ENCODE measurements around the gene KRT13.

The KRT13 gene

DNA sequence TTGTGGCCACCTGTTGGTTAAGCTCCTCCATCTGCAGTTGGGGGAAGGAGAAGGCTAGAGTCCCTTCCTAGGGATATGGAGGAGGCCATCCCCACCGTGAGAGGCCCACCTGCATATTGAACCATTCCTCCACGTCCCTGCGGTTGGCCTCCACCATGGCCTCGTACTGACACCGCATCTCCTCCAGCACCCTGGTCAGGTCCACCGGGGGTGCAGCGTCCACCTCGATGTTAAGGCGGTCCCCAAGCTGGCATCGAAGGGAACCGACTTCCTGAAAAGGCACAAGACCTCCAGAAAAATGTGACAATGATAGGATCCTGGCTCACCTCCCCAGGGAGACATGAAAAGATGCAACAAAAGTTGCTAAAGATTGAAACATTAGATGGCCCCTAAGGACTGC, 41.2 kb downstream of the KRT13 start:
- TF ChIP-seq, protein P1, sequence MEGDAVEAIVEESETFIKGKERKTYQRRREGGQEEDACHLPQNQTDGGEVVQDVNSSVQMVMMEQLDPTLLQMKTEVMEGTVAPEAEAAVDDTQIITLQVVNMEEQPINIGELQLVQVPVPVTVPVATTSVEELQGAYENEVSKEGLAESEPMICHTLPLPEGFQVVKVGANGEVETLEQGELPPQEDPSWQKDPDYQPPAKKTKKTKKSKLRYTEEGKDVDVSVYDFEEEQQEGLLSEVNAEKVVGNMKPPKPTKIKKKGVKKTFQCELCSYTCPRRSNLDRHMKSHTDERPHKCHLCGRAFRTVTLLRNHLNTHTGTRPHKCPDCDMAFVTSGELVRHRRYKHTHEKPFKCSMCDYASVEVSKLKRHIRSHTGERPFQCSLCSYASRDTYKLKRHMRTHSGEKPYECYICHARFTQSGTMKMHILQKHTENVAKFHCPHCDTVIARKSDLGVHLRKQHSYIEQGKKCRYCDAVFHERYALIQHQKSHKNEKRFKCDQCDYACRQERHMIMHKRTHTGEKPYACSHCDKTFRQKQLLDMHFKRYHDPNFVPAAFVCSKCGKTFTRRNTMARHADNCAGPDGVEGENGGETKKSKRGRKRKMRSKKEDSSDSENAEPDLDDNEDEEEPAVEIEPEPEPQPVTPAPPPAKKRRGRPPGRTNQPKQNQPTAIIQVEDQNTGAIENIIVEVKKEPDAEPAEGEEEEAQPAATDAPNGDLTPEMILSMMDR (conservative IDR thresholded peaks at IDR 0.05; ENCODE audit: low read depth, low read length): no peak
- no peaks in the 10 kb centered on the region for H4K20me1 ChIP-seq (ENCODE audit: insufficient read depth)
- H2AFZ ChIP-seq (ENCODE audit: low read depth): no peak overlapping the region
- H3K36me3 ChIP-seq (ENCODE audit: insufficient read depth): no peaks in the 10 kb centered on the region
- no peak overlapping the region for H3K27ac ChIP-seq
- H3K9ac ChIP-seq: no peak overlapping the region
- H3K4me2 ChIP-seq: no peak overlapping the region
- H3K79me2 ChIP-seq (ENCODE audit: insufficient read depth, low read depth): no peaks in the 10 kb centered on the region
- no peaks in the 10 kb centered on the region for H3K27me3 ChIP-seq (ENCODE audit: insufficient read depth, low read depth)
- H3K4me1 ChIP-seq (ENCODE audit: low read depth, poor library complexity, severe bottlenecking): no peaks in the 10 kb centered on the region
- H3K4me3 ChIP-seq (IDR thresholded peaks at IDR 0.05; ENCODE audit: insufficient read depth, low read depth, low read length): no peak overlapping the region

DNA sequence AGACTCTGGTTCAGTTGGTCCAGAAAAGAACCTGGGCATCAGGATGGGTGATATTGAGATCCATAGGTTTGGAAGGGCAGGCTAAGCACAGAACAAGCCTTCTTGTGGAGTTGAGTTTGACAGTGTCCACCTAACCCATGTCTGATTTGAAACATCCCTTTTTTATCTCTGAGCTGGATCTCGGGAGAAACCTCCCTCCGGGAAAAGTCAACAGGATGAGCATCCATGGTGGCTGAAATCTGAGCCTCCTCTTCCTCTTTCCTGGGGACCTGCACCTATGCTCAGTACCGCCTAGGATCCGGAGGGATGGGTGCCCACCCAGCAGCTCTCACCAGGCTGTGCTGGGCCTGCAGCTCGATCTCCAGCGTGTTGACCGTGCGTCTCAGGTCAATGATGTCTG, 41.7 kb downstream of the KRT13 start:
- Histone ChIP-seq H3K4me2 (no peak overlapping the region), H3K4me1 (ENCODE audit: low read depth, poor library complexity, severe bottlenecking) (no peaks in the 10 kb centered on the region), H2AFZ (ENCODE audit: low read depth) (no peak overlapping the region), H3K27me3 (ENCODE audit: insufficient read depth, low read depth) (no peaks in the 10 kb centered on the region), H3K4me3 (IDR thresholded peaks at IDR 0.05; ENCODE audit: insufficient read depth, low read depth, low read length) (no peak overlapping the region), H3K79me2 (ENCODE audit: insufficient read depth, low read depth) (no peaks in the 10 kb centered on the region), H3K9ac (no peak overlapping the region), H3K36me3 (ENCODE audit: insufficient read depth) (no peaks in the 10 kb centered on the region), H4K20me1 (ENCODE audit: insufficient read depth) (no peaks in the 10 kb centered on the region), H3K27ac (no peak overlapping the region)
- TF ChIP-seq, protein P1 (conservative IDR thresholded peaks at IDR 0.05; ENCODE audit: low read depth, low read length): no peak

DNA sequence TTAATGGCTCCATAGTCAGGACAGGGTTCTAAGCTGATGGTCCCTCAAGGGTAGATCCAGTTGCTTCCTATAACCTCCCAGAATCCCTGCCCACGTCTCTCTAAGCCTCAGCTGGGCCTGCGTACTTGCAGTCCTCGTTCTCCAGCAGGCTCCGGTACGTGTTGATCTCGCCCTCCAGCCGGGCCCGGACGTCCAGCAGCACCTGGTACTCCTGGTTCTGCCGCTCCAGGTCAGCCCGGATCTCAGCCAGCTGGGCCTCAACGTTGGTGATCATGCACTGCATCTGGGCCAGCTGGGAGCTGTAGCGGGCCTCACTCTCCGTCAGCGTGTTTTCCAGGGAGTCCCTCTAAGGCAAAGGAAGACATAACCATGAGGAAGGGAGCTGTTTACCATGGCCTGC, 42.7 kb downstream of the KRT13 start:
- Histone ChIP-seq H4K20me1 (ENCODE audit: insufficient read depth) (no peaks in the 10 kb centered on the region), H3K4me2 (no peak overlapping the region), H2AFZ (ENCODE audit: low read depth) (no peak overlapping the region), H3K9ac (no peak overlapping the region), H3K27ac (no peak overlapping the region), H3K36me3 (ENCODE audit: insufficient read depth) (no peaks in the 10 kb centered on the region), H3K27me3 (ENCODE audit: insufficient read depth, low read depth) (no peaks in the 10 kb centered on the region), H3K4me1 (ENCODE audit: low read depth, poor library complexity, severe bottlenecking) (no peaks in the 10 kb centered on the region), H3K4me3 (IDR thresholded peaks at IDR 0.05; ENCODE audit: insufficient read depth, low read depth, low read length) (no peak overlapping the region), H3K79me2 (ENCODE audit: insufficient read depth, low read depth) (no peaks in the 10 kb centered on the region)
- TF ChIP-seq, protein P1 (conservative IDR thresholded peaks at IDR 0.05; ENCODE audit: low read depth, low read length): no peak

DNA sequence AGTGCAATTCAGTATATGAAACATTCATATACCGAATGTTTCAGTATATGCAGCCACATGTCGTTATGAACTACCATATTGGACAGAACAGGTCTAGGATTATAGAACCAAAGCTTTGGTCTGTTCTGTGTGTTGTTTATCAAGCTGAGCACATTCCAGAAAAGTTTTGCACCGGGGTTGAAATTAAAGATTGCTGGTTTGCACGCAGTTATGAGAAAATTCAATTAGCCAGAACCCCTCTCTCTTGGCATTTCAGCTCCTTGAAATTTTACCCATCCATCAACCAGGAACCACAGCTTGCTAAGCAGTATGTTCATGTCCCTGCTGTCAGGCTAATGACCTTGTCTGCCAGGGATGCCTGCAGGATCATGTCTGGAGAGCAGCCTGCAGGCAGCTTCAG, 47.7 kb downstream of the KRT13 start:
- H2AFZ ChIP-seq (ENCODE audit: low read depth): no peak overlapping the region
- no peaks in the 10 kb centered on the region for H3K27me3 ChIP-seq (ENCODE audit: insufficient read depth, low read depth)
- H3K4me3 ChIP-seq (IDR thresholded peaks at IDR 0.05; ENCODE audit: insufficient read depth, low read depth, low read length): no peak overlapping the region
- H3K79me2 ChIP-seq (ENCODE audit: insufficient read depth, low read depth): no peaks in the 10 kb centered on the region
- H4K20me1 ChIP-seq (ENCODE audit: insufficient read depth): no peaks in the 10 kb centered on the region
- no peak overlapping the region for H3K9ac ChIP-seq
- H3K36me3 ChIP-seq (ENCODE audit: insufficient read depth): no peaks in the 10 kb centered on the region
- H3K4me2 ChIP-seq: no peak overlapping the region
- no peaks in the 10 kb centered on the region for H3K4me1 ChIP-seq (ENCODE audit: low read depth, poor library complexity, severe bottlenecking)
- TF ChIP-seq, protein P1 (conservative IDR thresholded peaks at IDR 0.05; ENCODE audit: low read depth, low read length): no peak
- no peak overlapping the region for H3K27ac ChIP-seq

DNA sequence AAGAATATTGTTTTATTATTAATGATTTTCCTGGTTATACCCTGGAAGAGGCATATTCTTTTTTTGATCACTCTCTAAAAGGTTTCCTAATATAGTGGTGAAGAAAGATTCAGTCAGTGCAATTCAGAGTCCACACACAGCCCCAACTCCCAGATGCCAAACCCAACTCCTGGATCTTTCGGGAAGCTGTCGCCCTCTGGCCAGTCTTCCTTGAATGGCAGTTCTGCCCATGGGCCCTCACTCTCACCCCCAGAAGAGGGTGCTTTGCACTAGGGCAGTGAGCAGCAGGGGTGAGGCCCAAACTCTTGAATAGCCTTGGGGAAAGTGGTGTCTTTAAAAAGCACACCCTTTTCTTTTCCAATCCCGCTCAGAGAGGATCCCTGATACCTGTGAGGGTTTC, 49.2 kb downstream of the KRT13 start:
- no peak overlapping the region for H3K27ac ChIP-seq
- no peaks in the 10 kb centered on the region for H3K36me3 ChIP-seq (ENCODE audit: insufficient read depth)
- no peaks in the 10 kb centered on the region for H3K27me3 ChIP-seq (ENCODE audit: insufficient read depth, low read depth)
- H3K79me2 ChIP-seq (ENCODE audit: insufficient read depth, low read depth): no peaks in the 10 kb centered on the region
- H3K9ac ChIP-seq: no peak overlapping the region
- no peak overlapping the region for H3K4me2 ChIP-seq
- H4K20me1 ChIP-seq (ENCODE audit: insufficient read depth): no peaks in the 10 kb centered on the region
- TF ChIP-seq, protein P1 (conservative IDR thresholded peaks at IDR 0.05; ENCODE audit: low read depth, low read length): no peak
- H2AFZ ChIP-seq (ENCODE audit: low read depth): no peak overlapping the region
- H3K4me1 ChIP-seq (ENCODE audit: low read depth, poor library complexity, severe bottlenecking): no peaks in the 10 kb centered on the region
- no peak overlapping the region for H3K4me3 ChIP-seq (IDR thresholded peaks at IDR 0.05; ENCODE audit: insufficient read depth, low read depth, low read length)
